ENCODE results near the gene APOA5. TPM values are rescaled to one million over a fixed set of nuclear protein-coding genes. Genes with fewer than 3 reads are reported as not detected.

Gene APOA5
- total RNA-seq, 8 experiments from 2014 or later: 0.09 to 0.62 (median 0.19) TPM; not detected in 4

DNA sequence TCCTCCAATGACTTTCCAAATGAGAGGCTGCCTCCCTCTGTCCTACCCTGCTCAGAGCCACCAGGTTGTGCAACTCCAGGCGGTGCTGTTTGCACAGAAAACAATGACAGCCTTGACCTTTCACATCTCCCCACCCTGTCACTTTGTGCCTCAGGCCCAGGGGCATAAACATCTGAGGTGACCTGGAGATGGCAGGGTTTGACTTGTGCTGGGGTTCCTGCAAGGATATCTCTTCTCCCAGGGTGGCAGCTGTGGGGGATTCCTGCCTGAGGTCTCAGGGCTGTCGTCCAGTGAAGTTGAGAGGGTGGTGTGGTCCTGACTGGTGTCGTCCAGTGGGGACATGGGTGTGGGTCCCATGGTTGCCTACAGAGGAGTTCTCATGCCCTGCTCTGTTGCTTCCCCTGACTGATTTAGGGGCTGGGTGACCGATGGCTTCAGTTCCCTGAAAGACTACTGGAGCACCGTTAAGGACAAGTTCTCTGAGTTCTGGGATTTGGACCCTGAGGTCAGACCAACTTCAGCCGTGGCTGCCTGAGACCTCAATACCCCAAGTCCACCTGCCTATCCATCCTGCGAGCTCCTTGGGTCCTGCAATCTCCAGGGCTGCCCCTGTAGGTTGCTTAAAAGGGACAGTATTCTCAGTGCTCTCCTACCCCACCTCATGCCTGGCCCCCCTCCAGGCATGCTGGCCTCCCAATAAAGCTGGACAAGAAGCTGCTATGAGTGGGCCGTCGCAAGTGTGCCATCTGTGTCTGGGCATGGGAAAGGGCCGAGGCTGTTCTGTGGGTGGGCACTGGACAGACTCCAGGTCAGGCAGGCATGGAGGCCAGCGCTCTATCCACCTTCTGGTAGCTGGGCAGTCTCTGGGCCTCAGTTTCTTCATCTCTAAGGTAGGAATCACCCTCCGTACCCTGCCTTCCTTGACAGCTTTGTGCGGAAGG lies 40.9 kb upstream of the APOA5 start:
- in situ Hi-C loops (cut with MboI; ENCODE audit: low pct_unique_long_range_greater_than_20kb in 2 of 9, low sequenced_read_pairs in 9 of 9, unreplicated experiment in 9 of 9): no loop called here
- no peak for ATAC-seq (replicated peaks in 6 of 8)

DNA sequence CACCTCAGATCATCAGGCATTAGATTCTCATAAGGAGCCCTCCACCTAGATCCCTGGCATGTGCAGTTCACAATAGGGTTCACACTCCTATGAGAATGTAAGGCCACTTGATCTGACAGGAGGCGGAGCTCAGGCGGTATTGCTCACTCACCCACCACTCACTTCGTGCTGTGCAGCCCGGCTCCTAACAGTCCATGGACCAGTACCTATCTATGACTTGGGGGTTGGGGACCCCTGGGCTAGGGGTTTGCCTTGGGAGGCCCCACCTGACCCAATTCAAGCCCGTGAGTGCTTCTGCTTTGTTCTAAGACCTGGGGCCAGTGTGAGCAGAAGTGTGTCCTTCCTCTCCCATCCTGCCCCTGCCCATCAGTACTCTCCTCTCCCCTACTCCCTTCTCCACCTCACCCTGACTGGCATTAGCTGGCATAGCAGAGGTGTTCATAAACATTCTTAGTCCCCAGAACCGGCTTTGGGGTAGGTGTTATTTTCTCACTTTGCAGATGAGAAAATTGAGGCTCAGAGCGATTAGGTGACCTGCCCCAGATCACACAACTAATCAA lies 40.2 kb upstream of the APOA5 start:
- 50 to 100% (median 84%) methylated on average over 1 to 3 of the region's 7 CpGs; no CpG with 5 or more reads in 6 of the 10 experiments for WGBS, 10 experiments
- no peak for ATAC-seq (replicated peaks in 6 of 8)
- H3K27ac ChIP-seq: no peak overlapping the region
- H3K4me1 ChIP-seq (replicated peaks in 1 of 2): peaks cover 3 to 19% of the 10 kb centered on the region in 2 donors
- in situ Hi-C loops (cut with MboI; ENCODE audit: low pct_unique_long_range_greater_than_20kb in 2 of 9, low sequenced_read_pairs in 9 of 9, unreplicated experiment in 9 of 9): no loop called here
- H3K4me3 ChIP-seq: no peak overlapping the region

More for the DNA sequence above, 40.9 kb upstream of the APOA5 start:
- peaks cover 3 to 16% of the 10 kb centered on the region in 2 donors for H3K4me1 ChIP-seq (replicated peaks in 1 of 2)
- WGBS, 10 experiments: 75 to 90% (median 89%) methylated on average over 3 to 8 of the region's 13 CpGs; no CpG with 5 or more reads in 5 of the 10 experiments
- no peak overlapping the region for H3K27ac ChIP-seq
- H3K4me3 ChIP-seq: no peak overlapping the region

DNA sequence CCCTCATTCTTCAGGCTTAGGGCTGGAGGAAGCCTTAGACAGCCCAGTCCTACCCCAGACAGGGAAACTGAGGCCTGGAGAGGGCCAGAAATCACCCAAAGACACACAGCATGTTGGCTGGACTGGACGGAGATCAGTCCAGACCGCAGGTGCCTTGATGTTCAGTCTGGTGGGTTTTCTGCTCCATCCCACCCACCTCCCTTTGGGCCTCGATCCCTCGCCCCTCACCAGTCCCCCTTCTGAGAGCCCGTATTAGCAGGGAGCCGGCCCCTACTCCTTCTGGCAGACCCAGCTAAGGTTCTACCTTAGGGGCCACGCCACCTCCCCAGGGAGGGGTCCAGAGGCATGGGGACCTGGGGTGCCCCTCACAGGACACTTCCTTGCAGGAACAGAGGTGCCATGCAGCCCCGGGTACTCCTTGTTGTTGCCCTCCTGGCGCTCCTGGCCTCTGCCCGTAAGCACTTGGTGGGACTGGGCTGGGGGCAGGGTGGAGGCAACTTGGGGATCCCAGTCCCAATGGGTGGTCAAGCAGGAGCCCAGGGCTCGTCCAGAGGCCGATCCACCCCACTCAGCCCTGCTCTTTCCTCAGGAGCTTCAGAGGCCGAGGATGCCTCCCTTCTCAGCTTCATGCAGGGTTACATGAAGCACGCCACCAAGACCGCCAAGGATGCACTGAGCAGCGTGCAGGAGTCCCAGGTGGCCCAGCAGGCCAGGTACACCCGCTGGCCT lies 38.7 kb upstream of the APOA5 start:
- ATAC-seq (replicated peaks in 6 of 8): no peak
- H3K4me3 ChIP-seq: no peak overlapping the region
- WGBS, 10 experiments: 100% methylated on average over 1 of the region's 17 CpGs; no CpG with 5 or more reads in 9 of the 10 experiments
- in situ Hi-C loops (cut with MboI; ENCODE audit: low pct_unique_long_range_greater_than_20kb in 2 of 9, low sequenced_read_pairs in 9 of 9, unreplicated experiment in 9 of 9): no loop called here
- peaks cover 2 to 21% of the 10 kb centered on the region in 2 donors for H3K4me1 ChIP-seq (replicated peaks in 1 of 2)
- H3K27ac ChIP-seq: no peak overlapping the region

DNA sequence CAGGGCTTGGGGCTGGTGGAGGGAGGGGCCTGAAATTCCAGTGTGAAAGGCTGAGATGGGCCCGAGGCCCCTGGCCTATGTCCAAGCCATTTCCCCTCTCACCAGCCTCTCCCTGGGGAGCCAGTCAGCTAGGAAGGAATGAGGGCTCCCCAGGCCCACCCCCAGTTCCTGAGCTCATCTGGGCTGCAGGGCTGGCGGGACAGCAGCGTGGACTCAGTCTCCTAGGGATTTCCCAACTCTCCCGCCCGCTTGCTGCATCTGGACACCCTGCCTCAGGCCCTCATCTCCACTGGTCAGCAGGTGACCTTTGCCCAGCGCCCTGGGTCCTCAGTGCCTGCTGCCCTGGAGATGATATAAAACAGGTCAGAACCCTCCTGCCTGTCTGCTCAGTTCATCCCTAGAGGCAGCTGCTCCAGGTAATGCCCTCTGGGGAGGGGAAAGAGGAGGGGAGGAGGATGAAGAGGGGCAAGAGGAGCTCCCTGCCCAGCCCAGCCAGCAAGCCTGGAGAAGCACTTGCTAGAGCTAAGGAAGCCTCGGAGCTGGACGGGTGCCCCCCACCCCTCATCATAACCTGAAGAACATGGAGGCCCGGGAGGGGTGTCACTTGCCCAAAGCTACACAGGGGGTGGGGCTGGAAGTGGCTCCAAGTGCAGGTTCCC lies 38.0 kb upstream of the APOA5 start, which contains the start of gene APOC3:
Gene APOC3, plus strand, starts transcription at position 383 of the 659 bp plus-strand sequence. CDS start 676 bp downstream, outside the sequence.
- no peak within 1 kb of the TSS for H3K4me3 ChIP-seq
- peaks cover 2 to 19% of the 10 kb centered on the region in 2 donors for H3K4me1 ChIP-seq (replicated peaks in 1 of 2)
- ATAC-seq (replicated peaks in 6 of 8): peak in 7 of 8 experiments; percentile 15 to 70 (median 32)
- WGBS, 10 experiments: 63 to 100% methylated on average over 1 to 5 of the region's 9 CpGs; no CpG with 5 or more reads in 8 of the 10 experiments
- in situ Hi-C loops (cut with MboI; ENCODE audit: low pct_unique_long_range_greater_than_20kb in 2 of 9, low sequenced_read_pairs in 9 of 9, unreplicated experiment in 9 of 9): no loop called here
- no peak within 1 kb of the TSS for H3K27ac ChIP-seq

DNA sequence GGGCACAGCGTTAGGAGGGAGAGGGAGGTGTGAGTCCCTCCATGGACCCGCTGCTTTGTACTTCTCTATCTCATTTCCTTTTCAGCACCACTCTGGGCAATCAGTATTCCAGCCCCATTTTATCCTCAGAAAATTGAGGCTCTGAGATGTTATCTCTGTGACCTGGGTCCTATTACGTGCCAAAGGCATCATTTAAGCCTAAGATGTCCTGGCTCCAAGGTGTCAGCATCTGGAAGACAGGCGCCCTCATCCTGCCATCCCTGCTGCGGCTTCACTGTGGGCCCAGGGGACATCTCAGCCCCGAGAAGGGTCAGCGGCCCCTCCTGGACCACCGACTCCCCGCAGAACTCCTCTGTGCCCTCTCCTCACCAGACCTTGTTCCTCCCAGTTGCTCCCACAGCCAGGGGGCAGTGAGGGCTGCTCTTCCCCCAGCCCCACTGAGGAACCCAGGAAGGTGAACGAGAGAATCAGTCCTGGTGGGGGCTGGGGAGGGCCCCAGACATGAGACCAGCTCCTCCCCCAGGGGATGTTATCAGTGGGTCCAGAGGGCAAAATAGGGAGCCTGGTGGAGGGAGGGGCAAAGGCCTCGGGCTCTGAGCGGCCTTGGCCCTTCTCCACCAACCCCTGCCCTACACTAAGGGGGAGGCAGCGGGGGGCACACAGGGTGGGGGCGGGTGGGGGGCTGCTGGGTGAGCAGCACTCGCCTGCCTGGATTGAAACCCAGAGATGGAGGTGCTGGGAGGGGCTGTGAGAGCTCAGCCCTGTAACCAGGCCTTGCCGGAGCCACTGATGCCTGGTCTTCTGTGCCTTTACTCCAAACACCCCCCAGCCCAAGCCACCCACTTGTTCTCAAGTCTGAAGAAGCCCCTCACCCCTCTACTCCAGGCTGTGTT lies 37.2 kb upstream of the APOA5 start:
- ATAC-seq (replicated peaks in 6 of 8): peak in 2 of 8 experiments; percentile 3 to 12
- no peak overlapping the region for H3K4me3 ChIP-seq
- H3K27ac ChIP-seq: no peak overlapping the region
- H3K4me1 ChIP-seq (replicated peaks in 1 of 2): peaks cover 2 to 19% of the 10 kb centered on the region in 2 donors
- 28 to 83% (median 70%) methylated on average over 1 to 4 of the region's 16 CpGs; no CpG with 5 or more reads in 4 of the 10 experiments for WGBS, 10 experiments
- in situ Hi-C loops (cut with MboI; ENCODE audit: low pct_unique_long_range_greater_than_20kb in 2 of 9, low sequenced_read_pairs in 9 of 9, unreplicated experiment in 9 of 9): no loop called here

DNA sequence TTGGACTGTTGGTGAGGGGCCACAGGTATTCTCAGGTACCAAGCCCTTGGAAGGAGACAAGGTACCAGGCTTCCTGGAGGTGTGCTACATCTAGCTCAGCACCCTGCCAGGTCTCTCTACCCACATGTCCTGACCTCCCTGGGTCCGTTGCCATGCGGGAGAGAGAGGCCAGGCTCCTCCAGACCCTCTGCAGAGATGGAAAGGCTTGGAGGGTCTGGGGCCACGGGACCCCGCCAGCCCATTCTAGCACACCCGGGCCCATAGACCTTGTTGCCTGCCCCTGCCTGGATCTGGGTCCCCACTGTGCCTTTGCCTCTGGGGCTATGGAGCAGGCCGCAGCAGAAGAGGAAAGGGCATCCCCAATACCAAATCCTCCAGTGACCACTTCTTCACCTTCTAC lies 35.8 kb upstream of the APOA5 start:
- Histone ChIP-seq H3K27ac (no peak overlapping the region), H3K4me3 (no peak overlapping the region), H3K4me1 (replicated peaks in 1 of 2) (peaks cover 2 to 19% of the 10 kb centered on the region in 2 donors)
- in situ Hi-C loops (cut with MboI; ENCODE audit: low pct_unique_long_range_greater_than_20kb in 2 of 9, low sequenced_read_pairs in 9 of 9, unreplicated experiment in 9 of 9): no loop called here
- WGBS, 10 experiments: 40 to 96% (median 70%) methylated on average over 1 to 4 of the region's 6 CpGs; no CpG with 5 or more reads in 6 of the 10 experiments
- ATAC-seq (replicated peaks in 6 of 8): no peak

DNA sequence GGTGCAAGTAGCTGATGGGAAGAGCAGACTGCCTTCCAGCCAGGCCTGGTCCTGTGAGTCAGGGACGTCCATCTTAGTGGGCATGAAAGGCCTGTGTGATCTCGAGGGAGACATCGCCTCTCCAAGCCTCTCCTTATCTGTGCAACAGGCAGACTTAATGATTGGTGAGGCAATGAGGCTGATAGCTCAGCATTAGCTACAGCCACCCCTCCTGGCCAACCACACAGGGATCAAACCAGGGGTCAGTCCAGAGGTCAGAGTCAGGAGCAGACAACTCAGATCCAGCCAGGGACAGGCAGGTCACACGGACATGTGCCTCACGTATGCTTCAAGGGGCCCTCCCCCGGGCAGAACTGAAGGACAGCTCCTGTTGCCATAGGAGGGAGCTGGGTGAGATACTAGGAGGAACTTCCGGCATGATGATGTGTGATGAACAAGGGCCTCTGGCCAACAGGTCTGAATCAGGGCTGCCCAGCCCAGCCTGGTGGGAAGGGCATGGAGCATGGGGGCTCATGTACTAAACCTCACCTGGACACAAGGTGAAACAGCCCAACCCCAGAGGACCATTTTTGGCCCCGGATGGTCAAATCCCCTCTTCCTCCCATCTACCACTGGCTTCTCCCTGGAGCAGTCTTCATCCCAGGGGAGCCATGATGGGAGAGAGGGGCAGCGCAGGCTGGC lies 35.2 kb upstream of the APOA5 start:
- 50 to 100% (median 80%) methylated on average over 1 to 5 of the region's 9 CpGs; no CpG with 5 or more reads in 5 of the 10 experiments for WGBS, 10 experiments
- ATAC-seq (replicated peaks in 6 of 8): peak in 3 of 8 experiments; percentile 30 to 72 (median 57)
- H3K4me1 ChIP-seq (replicated peaks in 1 of 2): peaks cover 2 to 19% of the 10 kb centered on the region in 2 donors
- in situ Hi-C loops (cut with MboI; ENCODE audit: low pct_unique_long_range_greater_than_20kb in 2 of 9, low sequenced_read_pairs in 9 of 9, unreplicated experiment in 9 of 9): no loop called here
- no peak overlapping the region for H3K4me3 ChIP-seq
- H3K27ac ChIP-seq: peak overlapping the region in 1 of 2 donors; percentile 42

DNA sequence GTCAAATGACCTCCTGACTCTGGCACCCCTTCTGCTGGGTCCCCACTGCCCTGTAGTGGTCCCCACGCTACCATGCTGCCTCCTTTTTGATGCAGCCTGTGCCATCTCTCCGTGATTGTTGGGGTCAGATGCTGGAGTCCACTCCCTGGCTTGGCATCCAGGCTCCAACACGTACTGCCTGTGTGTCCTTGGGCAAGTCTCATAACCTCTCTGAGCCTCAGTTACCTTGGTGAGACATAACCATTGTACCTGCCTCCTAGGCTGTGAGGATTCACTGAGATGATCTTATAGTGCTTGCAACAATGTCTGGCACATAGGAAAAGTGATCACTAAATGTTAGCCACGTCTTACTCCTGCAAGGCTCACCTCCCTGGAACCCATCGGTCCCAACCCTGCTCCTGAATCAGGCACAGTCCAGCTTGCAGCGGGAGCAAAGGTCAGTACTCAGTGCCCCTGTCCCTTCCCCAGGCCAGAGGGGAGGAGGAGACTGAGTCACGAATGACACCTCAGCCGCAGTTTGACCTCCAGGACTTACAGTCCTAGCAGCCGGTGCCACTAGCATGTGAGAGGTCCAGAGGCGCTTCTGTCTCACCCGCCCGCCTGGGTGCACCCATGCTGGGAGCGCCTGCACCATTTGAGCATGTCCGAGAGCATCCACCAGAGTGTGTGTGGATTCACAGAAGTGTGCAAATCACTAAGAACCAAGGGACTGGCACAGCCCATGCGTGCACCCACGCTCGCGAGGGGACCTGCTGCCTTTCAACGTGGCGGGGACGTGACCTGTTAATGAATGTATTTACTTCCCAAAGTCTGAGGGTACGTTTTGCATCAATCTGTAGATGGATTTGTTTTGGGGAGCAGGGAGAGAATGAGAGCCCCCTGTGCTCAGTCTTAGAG lies 34.4 kb upstream of the APOA5 start:
- Histone ChIP-seq H3K4me3 (no peak overlapping the region), H3K27ac (peak overlapping the region in 1 of 2 donors; percentile 42), H3K4me1 (replicated peaks in 1 of 2) (peaks cover 2 to 19% of the 10 kb centered on the region in 2 donors)
- in situ Hi-C loops (cut with MboI; ENCODE audit: low pct_unique_long_range_greater_than_20kb in 2 of 9, low sequenced_read_pairs in 9 of 9, unreplicated experiment in 9 of 9): no loop called here
- WGBS, 10 experiments: 27 to 86% (median 79%) methylated on average over 2 to 10 of the region's 22 CpGs; no CpG with 5 or more reads in 1 of the 10 experiments
- ATAC-seq (replicated peaks in 6 of 8): no peak

DNA sequence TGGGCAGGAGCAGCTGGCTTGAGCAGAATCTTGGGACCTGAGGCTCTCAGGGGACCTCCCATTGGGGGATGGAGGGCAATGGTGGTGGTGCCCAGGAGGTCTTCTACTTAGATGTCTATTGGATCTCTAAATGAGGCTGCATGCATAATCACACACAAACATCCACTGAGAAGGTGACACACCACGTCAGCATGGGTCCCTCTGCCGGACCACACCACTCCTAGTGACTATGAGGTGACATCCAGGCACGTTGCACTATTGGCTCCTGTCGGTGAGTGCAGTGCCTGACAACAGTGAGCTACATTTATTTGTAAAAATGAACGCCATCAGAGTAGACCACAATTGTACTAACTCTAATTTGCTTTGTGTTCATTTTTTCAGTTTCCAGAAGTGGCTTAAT lies 33.8 kb upstream of the APOA5 start:
- H3K27ac ChIP-seq: no peak overlapping the region
- H3K4me1 ChIP-seq (replicated peaks in 1 of 2): peaks cover 2 to 19% of the 10 kb centered on the region in 2 donors
- ATAC-seq (replicated peaks in 6 of 8): peak in 2 of 8 experiments; percentile 32 to 33
- in situ Hi-C loops (cut with MboI; ENCODE audit: low pct_unique_long_range_greater_than_20kb in 2 of 9, low sequenced_read_pairs in 9 of 9, unreplicated experiment in 9 of 9): no loop called here
- H3K4me3 ChIP-seq: no peak overlapping the region
- whole genome bisulfite sequencing, 10 experiments: 29 to 100% (median 74%) methylated on average over 1 to 4 of the region's 5 CpGs; no CpG with 5 or more reads in 3 of the 10 experiments

DNA sequence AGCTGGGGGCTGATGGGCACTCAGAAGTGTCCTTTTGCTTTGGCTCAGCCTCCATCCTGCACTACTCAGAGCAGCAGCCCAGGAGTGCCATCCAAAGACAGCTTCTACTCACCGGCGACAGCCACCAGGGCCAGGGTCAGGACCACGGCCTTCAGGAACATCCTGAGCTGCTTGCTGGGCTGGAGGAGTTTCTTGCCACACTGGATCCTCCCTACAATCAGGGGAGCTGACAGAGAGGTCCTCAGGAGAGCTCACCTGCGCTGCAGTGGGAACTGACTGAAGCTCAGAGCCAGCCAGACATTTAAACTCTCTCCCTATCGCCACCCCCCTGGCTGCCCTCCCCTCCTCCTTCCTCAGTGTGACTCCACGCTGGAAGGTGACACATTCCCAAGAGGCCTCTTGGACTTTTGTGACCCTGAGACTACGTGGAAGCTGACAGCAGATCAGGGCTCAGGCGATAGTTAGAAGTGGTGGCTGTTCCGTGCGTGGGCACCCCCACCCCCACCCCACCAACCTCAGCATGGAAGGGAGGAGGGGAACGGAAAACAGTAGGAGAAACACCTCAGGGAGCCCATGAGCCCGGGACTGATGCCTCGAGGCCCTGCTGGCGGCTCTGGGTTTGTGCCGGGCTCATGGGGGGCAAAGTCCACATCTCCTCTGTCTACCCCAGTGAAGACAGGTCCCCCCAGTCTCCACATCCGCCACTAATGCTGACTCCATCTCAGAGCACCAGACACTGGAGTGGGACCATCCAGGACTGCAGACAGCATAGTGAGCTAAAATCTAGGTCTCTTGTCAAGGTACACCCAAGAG lies 31.6 kb upstream of the APOA5 start, which contains the start of gene APOA4:
Gene APOA4, minus strand, starts transcription at position 274 of the 813 bp plus-strand sequence. Its CDS starts 113 bp downstream, at position 161.
- Histone ChIP-seq H3K4me3 (no peak within 1 kb of the TSS), H3K27ac (no peak within 1 kb of the TSS), H3K4me1 (replicated peaks in 1 of 2) (peaks cover 2 to 11% of the 10 kb centered on the region in 2 donors)
- no peak for ATAC-seq (replicated peaks in 6 of 8)
- in situ Hi-C loops (cut with MboI; ENCODE audit: low pct_unique_long_range_greater_than_20kb in 2 of 9, low sequenced_read_pairs in 9 of 9, unreplicated experiment in 9 of 9): no loop called here
- 90 to 100% (median 100%) methylated on average over 1 to 2 of the region's 16 CpGs; no CpG with 5 or more reads in 7 of the 10 experiments for WGBS, 10 experiments
